GM12874 (cell line): ENCODE data around the gene NRCAM.

Experiments
- CTCF ChIP-seq: IDR thresholded peaks from 2 replicates; pipeline ENCODE4 v1.5.1; 2011; ENCODE audit warnings: low read depth, mild to moderate bottlenecking, control low read depth, low read length, moderate library complexity; ENCODE audit not compliant: insufficient read depth

Gene NRCAM

GRCh38 chr7:108167460-108167859 is 288.8 kb downstream of the NRCAM start:
- no peak for TF ChIP-seq CTCF

GRCh38 chr7:108166687-108167086 is 289.5 kb downstream of the NRCAM start:
- TF ChIP-seq CTCF, result no peak

GRCh38 chr7:108165723-108166122 is 290.5 kb downstream of the NRCAM start:
- no peak for TF ChIP-seq CTCF

GRCh38 chr7:108164946-108165345 is 291.3 kb downstream of the NRCAM start:
- TF ChIP-seq CTCF, result no peak

- TF ChIP-seq CTCF, result no peak
Measured at GRCh38 chr7:108164342-108164741, 291.9 kb downstream of the NRCAM start.

GRCh38 chr7:108158776-108159175 is 297.5 kb downstream of the NRCAM start:
- TF ChIP-seq CTCF, result no peak

- TF ChIP-seq CTCF, result no peak
Measured at GRCh38 chr7:108157606-108158335, 298.5 kb downstream of the NRCAM start.
